ENCODE results near the gene MAGEB17.

GRCh38 chrX:16164748-16165147, 2.5 kb upstream of the MAGEB17 start:
- TF ChIP-seq MXI1 (conservative IDR thresholded peaks at IDR 0.05; ENCODE audit: poor library complexity, severe bottlenecking), result no peak
- no peak for TF ChIP-seq CTCF (IDR thresholded peaks at IDR 0.05; ENCODE audit: poor library complexity, severe bottlenecking)
- no peak for TF ChIP-seq POLR2AphosphoS5 (IDR thresholded peaks at IDR 0.05)
- TF ChIP-seq EZH2 (IDR thresholded peaks at IDR 0.05; ENCODE audit: borderline replicate concordance, insufficient read depth, low read length, poor library complexity, severe bottlenecking), result no peak
- no peak for TF ChIP-seq EP300 (conservative IDR thresholded peaks at IDR 0.05; ENCODE audit: poor library complexity, severe bottlenecking)
- no peak for TF ChIP-seq SMC3 (conservative IDR thresholded peaks at IDR 0.05; ENCODE audit: poor library complexity)
